Neutrophil (primary cell): ENCODE measurements around the gene E2F3.
A peak's percentile ranks its signal among the peaks of the same experiment; 100 is the strongest.

Experiments used
- H3K27ac ChIP-seq: fragments of 200-600 bp; sonication (generic); 2 replicates; pipeline ENCODE4 v1.5.1; 2016; ENCODE audit warnings: mild to moderate bottlenecking, moderate library complexity
- H3K27me3 ChIP-seq: fragments of 200-600 bp; sonication (generic); 2 replicates; pipeline ENCODE4 v1.6.0; 2016; ENCODE audit warnings: mild to moderate bottlenecking
- H3K36me3 ChIP-seq: fragments of 200-600 bp; sonication (generic); 2 replicates; pipeline ENCODE4 v1.5.1; 2017
- H3K4me1 ChIP-seq, 2 experiments: fragments of 200-600 bp in 1 of 2; sonication (generic) in 1 of 2; 1 replicate in 1 of 2; 2 replicates in 1 of 2; pipeline versions ENCODE4 v1.5.1 to v1.6.1; 2013 to 2016; ENCODE audit warnings: low read depth in 1 of 2, low read length in 1 of 2, mild to moderate bottlenecking in 1 of 2, moderate library complexity in 1 of 2; ENCODE audit not compliant: control insufficient read depth in 1 of 2, insufficient read depth in 1 of 2
- H3K4me3 ChIP-seq, 2 experiments: fragments of 200-600 bp in 1 of 2; sonication (generic) in 1 of 2; 1 replicate in 1 of 2; 2 replicates in 1 of 2; pipeline ENCODE4 v1.5.1; 2013 to 2016; ENCODE audit warnings: low read depth in 1 of 2, low read length in 1 of 2, mild to moderate bottlenecking in 1 of 2, moderate library complexity in 1 of 2
- H3K9me3 ChIP-seq: fragments of 200-600 bp; sonication (generic); 2 replicates; pipeline ENCODE4 v1.5.1; 2016
- TF ChIP-seq, protein P1 (sequence below): fragments of 200-600 bp; sonication (generic); IDR thresholded peaks from 2 replicates; pipeline ENCODE4 v1.5.1; 2016; ENCODE audit warnings: antibody characterized with exemption

The E2F3 gene

GRCh38 chr6:20433929-20434328 lies 32.2 kb downstream of the E2F3 start:
- H3K4me3 ChIP-seq = no peak overlapping the region
- H3K4me1 ChIP-seq = no peaks in the 10 kb centered on the region
- H3K9me3 ChIP-seq = no peaks in the 10 kb centered on the region
- peak overlapping the region; percentile 30 for H3K27ac ChIP-seq
- TF ChIP-seq, protein P1, sequence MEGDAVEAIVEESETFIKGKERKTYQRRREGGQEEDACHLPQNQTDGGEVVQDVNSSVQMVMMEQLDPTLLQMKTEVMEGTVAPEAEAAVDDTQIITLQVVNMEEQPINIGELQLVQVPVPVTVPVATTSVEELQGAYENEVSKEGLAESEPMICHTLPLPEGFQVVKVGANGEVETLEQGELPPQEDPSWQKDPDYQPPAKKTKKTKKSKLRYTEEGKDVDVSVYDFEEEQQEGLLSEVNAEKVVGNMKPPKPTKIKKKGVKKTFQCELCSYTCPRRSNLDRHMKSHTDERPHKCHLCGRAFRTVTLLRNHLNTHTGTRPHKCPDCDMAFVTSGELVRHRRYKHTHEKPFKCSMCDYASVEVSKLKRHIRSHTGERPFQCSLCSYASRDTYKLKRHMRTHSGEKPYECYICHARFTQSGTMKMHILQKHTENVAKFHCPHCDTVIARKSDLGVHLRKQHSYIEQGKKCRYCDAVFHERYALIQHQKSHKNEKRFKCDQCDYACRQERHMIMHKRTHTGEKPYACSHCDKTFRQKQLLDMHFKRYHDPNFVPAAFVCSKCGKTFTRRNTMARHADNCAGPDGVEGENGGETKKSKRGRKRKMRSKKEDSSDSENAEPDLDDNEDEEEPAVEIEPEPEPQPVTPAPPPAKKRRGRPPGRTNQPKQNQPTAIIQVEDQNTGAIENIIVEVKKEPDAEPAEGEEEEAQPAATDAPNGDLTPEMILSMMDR = no peak
- peaks cover 9% of the 10 kb centered on the region for H3K36me3 ChIP-seq
- H3K27me3 ChIP-seq = no peaks in the 10 kb centered on the region

GRCh38 chr6:20434766-20435165 lies 33.1 kb downstream of the E2F3 start:
- Histone ChIP-seq H3K36me3 (peaks cover 9% of the 10 kb centered on the region), H3K4me1 (no peaks in the 10 kb centered on the region), H3K27ac (no peak overlapping the region), H3K4me3 (no peak overlapping the region), H3K27me3 (no peaks in the 10 kb centered on the region), H3K9me3 (no peaks in the 10 kb centered on the region)
- TF ChIP-seq, protein P1 = no peak

- Histone ChIP-seq H3K9me3 (no peaks in the 10 kb centered on the region), H3K4me3 (no peak overlapping the region), H3K27me3 (no peaks in the 10 kb centered on the region), H3K27ac (peak overlapping the region; percentile 15), H3K4me1 (no peaks in the 10 kb centered on the region), H3K36me3 (peaks cover 1% of the 10 kb centered on the region)
- TF ChIP-seq, protein P1 = no peak
Observed at GRCh38 chr6:20436719-20437118, 35.0 kb downstream of the E2F3 start.

- peak overlapping the region; percentile 14 for H3K27ac ChIP-seq
- TF ChIP-seq, protein P1 = no peak
- H3K27me3 ChIP-seq = no peaks in the 10 kb centered on the region
- no peaks in the 10 kb centered on the region for H3K9me3 ChIP-seq
- H3K36me3 ChIP-seq = no peaks in the 10 kb centered on the region
- H3K4me1 ChIP-seq = no peaks in the 10 kb centered on the region
- no peak overlapping the region for H3K4me3 ChIP-seq
Observed at GRCh38 chr6:20437639-20438038, 36.0 kb downstream of the E2F3 start.

DNA sequence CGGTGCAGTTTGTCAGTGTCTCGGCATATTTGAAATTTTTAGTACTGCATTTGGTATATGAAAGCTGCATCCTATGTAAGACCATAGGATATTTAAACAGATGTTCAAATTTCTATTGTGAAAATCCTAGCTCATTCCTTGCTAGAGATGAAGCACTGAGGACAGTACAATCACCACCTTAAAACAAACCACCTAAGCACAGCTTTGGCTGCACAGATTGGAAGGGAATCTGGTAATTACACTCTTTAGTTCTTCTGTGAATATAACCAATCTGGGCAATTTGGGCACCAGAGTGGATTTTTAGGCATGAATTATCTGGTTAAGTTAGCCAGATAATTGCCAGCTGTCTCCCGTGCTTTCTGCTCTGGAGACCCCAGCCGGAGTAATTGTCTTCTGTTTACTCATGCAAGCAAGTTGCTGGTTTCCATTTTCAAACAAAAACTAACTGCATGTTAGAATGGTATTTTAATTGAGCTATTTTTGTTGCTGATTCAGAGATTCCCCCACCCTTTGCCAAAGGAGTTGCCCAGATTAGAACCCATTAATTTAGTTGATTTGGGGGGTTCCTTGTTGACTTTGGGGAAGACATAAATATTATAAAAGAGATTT lies 36.9 kb downstream of the E2F3 start:
- TF ChIP-seq, protein P1 = no peak

More for the DNA sequence above, 36.9 kb downstream of the E2F3 start:
- H3K4me1 ChIP-seq = no peaks in the 10 kb centered on the region
- H3K4me3 ChIP-seq = no peak overlapping the region
- no peak overlapping the region for H3K27ac ChIP-seq
- no peaks in the 10 kb centered on the region for H3K27me3 ChIP-seq
- H3K9me3 ChIP-seq = no peaks in the 10 kb centered on the region
- no peaks in the 10 kb centered on the region for H3K36me3 ChIP-seq
